K562 (cell line): ENCODE data around the gene HOXB1.

Experiments used
- CEBPG ChIP-seq, 3 experiments: fragments of 200-800 bp in 1 of 3; sonication (Bioruptor generic) in 1 of 3; sonication (generic) in 1 of 3; formaldehyde crosslinking in 1 of 3; IDR thresholded peaks in 2 of 3; conservative IDR thresholded peaks in 1 of 3; 2 replicates each; pipeline versions ENCODE4 v1.6.1 to v1.8.0; 2016 to 2022; ENCODE audit warnings: missing compliant biosample characterization in 2 of 3, missing genetic modification characterization in 2 of 3, mild to moderate bottlenecking in 1 of 3, missing genetic modification reagents in 1 of 3
- ELF1 ChIP-seq: fragments of 200-800 bp; sonication (Bioruptor generic); IDR thresholded peaks from 2 replicates; pipeline ENCODE4 v1.6.1; 2016; ENCODE audit warnings: missing genetic modification characterization, missing compliant biosample characterization
- ESRRB ChIP-seq: fragments of 250-450 bp; sonication (Bioruptor Pico); IDR thresholded peaks from 2 replicates; pipeline ENCODE4 v1.5.0; 2020; ENCODE audit warnings: mild to moderate bottlenecking, moderate library complexity, borderline replicate concordance
- FOXJ3 ChIP-seq: sonication (generic); formaldehyde crosslinking; IDR thresholded peaks from 2 replicates; pipeline ENCODE4 v1.4.0; 2020; ENCODE audit warnings: mild to moderate bottlenecking, missing genetic modification reagents
- JUNB ChIP-seq: fragments of 450-650 bp; formaldehyde crosslinking; conservative IDR thresholded peaks from 2 replicates; pipeline ENCODE4 v1.4.0; 2020; ENCODE audit warnings: mild to moderate bottlenecking
- SPI1 ChIP-seq: IDR thresholded peaks from 2 replicates; pipeline ENCODE4 v1.6.1; 2011; ENCODE audit warnings: low read depth, low read length, control low read depth, borderline replicate concordance
- TAF15 ChIP-seq: fragments of 200-400 bp; formaldehyde crosslinking; IDR thresholded peaks from 2 replicates; pipeline ENCODE4 v1.6.1; 2017; ENCODE audit warnings: mild to moderate bottlenecking, low read depth, low read length, moderate library complexity
- ZNF124 ChIP-seq: sonication (generic); formaldehyde crosslinking; IDR thresholded peaks from 2 replicates; pipeline ENCODE4 v1.8.1; 2022; ENCODE audit warnings: missing genetic modification reagents
- ZNF699 ChIP-seq: fragments of 250-450 bp; sonication (Bioruptor Pico); IDR thresholded peaks from 2 replicates; pipeline ENCODE4 v1.8.0; 2021; ENCODE audit warnings: mild to moderate bottlenecking, moderate library complexity; ENCODE audit not compliant: insufficient replicate concordance
- TF ChIP-seq, protein P1 (sequence below), 3 experiments: IDR thresholded peaks in 2 of 3; conservative IDR thresholded peaks in 1 of 3; 2 replicates each; pipeline ENCODE4 v1.5.1; 2011 to 2012; ENCODE audit warnings: low read length in 3 of 3, mild to moderate bottlenecking in 3 of 3, control low read depth in 2 of 3, improper control_type of control experiment in 1 of 3, inconsistent platforms in 1 of 3, low read depth in 1 of 3, mixed read lengths in 1 of 3, moderate library complexity in 1 of 3; ENCODE audit not compliant: insufficient read depth in 2 of 3

DNA sequence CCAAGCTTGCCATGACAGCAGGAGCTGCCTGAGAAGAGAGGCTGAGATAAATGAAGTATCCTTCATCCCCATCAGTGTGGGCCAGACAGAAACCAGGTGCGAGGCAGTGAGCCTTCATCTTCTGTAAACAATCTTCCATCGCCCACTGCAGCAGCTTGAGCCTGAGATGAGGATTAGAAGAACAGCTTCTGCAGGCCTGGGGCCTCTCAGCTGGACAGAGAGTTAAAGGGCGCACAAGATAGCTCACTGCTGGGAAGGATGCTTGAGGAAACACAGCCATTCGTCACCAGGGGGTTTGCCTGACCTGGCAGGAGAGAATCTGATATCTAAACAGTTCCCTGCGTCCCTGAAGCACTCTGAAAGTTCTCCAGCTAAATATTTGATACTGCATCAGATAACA is 27.1 kb downstream of the HOXB1 start:
- TF ChIP-seq JUNB = no peak
- TF ChIP-seq ELF1 (tag) = no peak
- no peak for TF ChIP-seq SPI1
- no peak for TF ChIP-seq CEBPG (CRISPR knock-in tag; IDR thresholded peaks at IDR 0.05)
- no peak for TF ChIP-seq CEBPG (tag; conservative IDR thresholded peaks at IDR 0.05 in 1 of 2, IDR thresholded peaks at IDR 0.05 in 1 of 2)
- no peak for TF ChIP-seq TAF15
- no peak for TF ChIP-seq ESRRB
- TF ChIP-seq FOXJ3 (CRISPR knock-in tag) = no peak
- TF ChIP-seq, protein P1, sequence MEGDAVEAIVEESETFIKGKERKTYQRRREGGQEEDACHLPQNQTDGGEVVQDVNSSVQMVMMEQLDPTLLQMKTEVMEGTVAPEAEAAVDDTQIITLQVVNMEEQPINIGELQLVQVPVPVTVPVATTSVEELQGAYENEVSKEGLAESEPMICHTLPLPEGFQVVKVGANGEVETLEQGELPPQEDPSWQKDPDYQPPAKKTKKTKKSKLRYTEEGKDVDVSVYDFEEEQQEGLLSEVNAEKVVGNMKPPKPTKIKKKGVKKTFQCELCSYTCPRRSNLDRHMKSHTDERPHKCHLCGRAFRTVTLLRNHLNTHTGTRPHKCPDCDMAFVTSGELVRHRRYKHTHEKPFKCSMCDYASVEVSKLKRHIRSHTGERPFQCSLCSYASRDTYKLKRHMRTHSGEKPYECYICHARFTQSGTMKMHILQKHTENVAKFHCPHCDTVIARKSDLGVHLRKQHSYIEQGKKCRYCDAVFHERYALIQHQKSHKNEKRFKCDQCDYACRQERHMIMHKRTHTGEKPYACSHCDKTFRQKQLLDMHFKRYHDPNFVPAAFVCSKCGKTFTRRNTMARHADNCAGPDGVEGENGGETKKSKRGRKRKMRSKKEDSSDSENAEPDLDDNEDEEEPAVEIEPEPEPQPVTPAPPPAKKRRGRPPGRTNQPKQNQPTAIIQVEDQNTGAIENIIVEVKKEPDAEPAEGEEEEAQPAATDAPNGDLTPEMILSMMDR (IDR thresholded peaks at IDR 0.05 in 2 of 3, conservative IDR thresholded peaks at IDR 0.05 in 1 of 3; ENCODE audit: insufficient read depth in 2 of 3, low read depth in 1 of 3, low read length in 3 of 3) = no peak
- no peak for TF ChIP-seq ZNF699 (CRISPR knock-in tag)
- no peak for TF ChIP-seq ZNF124 (CRISPR knock-in tag)
